Measurements from ENCODE around the gene BLMH. TPM values are rescaled to one million over a fixed set of nuclear protein-coding genes. Genes with fewer than 3 reads are reported as not detected.

The BLMH gene
- total RNA-seq, 1 donor from 2014 or later, result 103 TPM

DNA sequence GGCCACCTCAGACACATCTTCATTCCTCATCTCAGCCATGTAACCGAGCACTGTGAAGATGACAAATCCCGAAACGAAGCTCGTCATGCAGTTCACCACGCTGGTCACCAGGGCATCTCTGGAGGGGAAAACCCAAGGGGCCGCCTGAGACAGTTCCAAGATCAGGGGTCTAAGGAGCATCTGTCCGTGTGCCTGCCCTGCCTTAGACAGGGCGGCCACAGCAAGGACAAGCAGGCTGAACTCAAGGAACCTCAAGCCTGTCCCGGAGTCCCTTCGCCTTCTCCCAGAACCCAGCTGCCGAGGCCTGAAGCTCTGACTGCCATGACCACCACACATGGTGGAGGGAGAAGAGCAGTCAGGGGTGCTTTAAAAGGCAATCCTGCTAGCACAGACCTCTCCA, 79.0 kb downstream of the BLMH start:
- H3K36me3 Mint-ChIP-seq (ENCODE audit: unreplicated experiment), result no peaks in the 10 kb centered on the region
- H3K27me3 Mint-ChIP-seq (ENCODE audit: unreplicated experiment), result peaks cover 2% of the 10 kb centered on the region
- H3K9me3 Mint-ChIP-seq (ENCODE audit: unreplicated experiment), result no peaks in the 10 kb centered on the region
- DNase-seq, result no peak
- H3K4me1 Mint-ChIP-seq (ENCODE audit: low read depth, unreplicated experiment), result no peaks in the 10 kb centered on the region
- no peak overlapping the region for H3K27ac Mint-ChIP-seq (ENCODE audit: unreplicated experiment)
- H3K4me3 Mint-ChIP-seq (ENCODE audit: unreplicated experiment), result no peak overlapping the region
- TF ChIP-seq, protein P1, sequence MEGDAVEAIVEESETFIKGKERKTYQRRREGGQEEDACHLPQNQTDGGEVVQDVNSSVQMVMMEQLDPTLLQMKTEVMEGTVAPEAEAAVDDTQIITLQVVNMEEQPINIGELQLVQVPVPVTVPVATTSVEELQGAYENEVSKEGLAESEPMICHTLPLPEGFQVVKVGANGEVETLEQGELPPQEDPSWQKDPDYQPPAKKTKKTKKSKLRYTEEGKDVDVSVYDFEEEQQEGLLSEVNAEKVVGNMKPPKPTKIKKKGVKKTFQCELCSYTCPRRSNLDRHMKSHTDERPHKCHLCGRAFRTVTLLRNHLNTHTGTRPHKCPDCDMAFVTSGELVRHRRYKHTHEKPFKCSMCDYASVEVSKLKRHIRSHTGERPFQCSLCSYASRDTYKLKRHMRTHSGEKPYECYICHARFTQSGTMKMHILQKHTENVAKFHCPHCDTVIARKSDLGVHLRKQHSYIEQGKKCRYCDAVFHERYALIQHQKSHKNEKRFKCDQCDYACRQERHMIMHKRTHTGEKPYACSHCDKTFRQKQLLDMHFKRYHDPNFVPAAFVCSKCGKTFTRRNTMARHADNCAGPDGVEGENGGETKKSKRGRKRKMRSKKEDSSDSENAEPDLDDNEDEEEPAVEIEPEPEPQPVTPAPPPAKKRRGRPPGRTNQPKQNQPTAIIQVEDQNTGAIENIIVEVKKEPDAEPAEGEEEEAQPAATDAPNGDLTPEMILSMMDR (IDR thresholded peaks at IDR 0.05; ENCODE audit: partially characterized antibody, unreplicated experiment), result no peak

DNA sequence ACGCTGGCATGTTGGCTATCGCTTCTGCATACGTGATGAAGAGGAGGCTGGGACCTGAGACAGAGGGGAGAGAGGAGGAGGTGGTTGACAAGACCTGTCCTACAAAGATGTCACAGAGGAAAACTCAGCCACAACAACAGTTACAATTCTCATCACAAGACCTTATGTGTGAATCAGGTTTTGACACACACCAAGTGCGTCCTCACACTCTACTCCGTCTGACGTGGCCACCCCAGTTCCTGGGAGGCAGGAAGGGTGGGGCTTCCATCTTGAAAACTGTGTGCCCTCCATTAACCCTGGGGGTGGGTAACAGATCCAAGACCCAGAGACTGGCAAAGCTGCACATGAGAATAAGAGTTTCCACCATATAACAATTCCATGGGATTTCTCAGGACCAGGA, 80.4 kb downstream of the BLMH start:
- H3K27ac Mint-ChIP-seq (ENCODE audit: unreplicated experiment), result no peak overlapping the region
- peaks cover 2% of the 10 kb centered on the region for H3K27me3 Mint-ChIP-seq (ENCODE audit: unreplicated experiment)
- H3K9me3 Mint-ChIP-seq (ENCODE audit: unreplicated experiment), result no peaks in the 10 kb centered on the region

DNA sequence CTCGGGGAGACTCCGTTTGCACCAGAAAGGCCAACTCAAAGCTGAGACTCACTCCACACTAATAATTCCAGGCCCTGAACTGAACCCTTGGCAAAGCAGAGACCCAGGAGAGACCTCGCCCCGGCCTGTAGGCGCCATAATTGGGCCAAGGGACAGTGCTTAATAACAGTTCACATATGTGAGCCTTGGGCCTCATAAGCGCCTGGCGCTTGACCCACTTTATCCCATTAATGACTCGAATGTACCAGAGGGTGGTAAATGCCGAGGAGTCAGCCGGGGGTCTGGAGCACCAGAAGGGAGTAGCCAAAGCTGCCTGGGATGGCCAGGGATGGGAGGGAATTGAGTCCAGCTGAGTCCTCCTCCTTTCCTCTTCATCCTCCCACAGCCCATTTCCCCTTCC, 80.8 kb downstream of the BLMH start:
- Mint-ChIP-seq H3K9me3 (ENCODE audit: unreplicated experiment) (no peaks in the 10 kb centered on the region), H3K4me1 (ENCODE audit: low read depth, unreplicated experiment) (no peaks in the 10 kb centered on the region), H3K36me3 (ENCODE audit: unreplicated experiment) (no peaks in the 10 kb centered on the region), H3K4me3 (ENCODE audit: unreplicated experiment) (no peak overlapping the region), H3K27me3 (ENCODE audit: unreplicated experiment) (peaks cover 2% of the 10 kb centered on the region), H3K27ac (ENCODE audit: unreplicated experiment) (no peak overlapping the region)
- no peak for DNase-seq
- TF ChIP-seq, protein P1 (IDR thresholded peaks at IDR 0.05; ENCODE audit: partially characterized antibody, unreplicated experiment), result no peak

More for the DNA sequence above, 80.4 kb downstream of the BLMH start:
- TF ChIP-seq, protein P1 (IDR thresholded peaks at IDR 0.05; ENCODE audit: partially characterized antibody, unreplicated experiment), result no peak
- H3K4me1 Mint-ChIP-seq (ENCODE audit: low read depth, unreplicated experiment), result no peaks in the 10 kb centered on the region
- no peaks in the 10 kb centered on the region for H3K36me3 Mint-ChIP-seq (ENCODE audit: unreplicated experiment)
- no peak for DNase-seq
- no peak overlapping the region for H3K4me3 Mint-ChIP-seq (ENCODE audit: unreplicated experiment)

DNA sequence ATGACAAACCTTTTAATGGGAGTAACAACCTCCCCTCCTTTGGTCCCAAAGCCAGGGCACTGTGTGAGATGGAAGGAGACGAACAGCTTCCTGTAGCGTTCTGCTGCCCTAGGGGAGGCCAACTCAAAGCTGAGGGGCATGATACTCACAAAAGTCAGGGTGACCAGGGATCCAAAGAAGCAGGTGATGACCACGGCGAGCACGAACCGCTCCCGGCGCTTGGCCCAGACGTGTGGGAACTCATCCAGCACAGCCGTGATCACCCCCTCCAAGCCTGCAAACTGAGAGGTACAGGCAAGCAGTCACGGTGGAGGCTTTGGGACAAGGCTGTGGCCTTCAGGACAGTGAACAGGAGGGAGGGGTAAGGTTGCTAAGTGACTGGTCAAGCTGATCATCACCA, 81.4 kb downstream of the BLMH start:
- Mint-ChIP-seq H3K9me3 (ENCODE audit: unreplicated experiment) (no peaks in the 10 kb centered on the region), H3K4me1 (ENCODE audit: low read depth, unreplicated experiment) (no peaks in the 10 kb centered on the region), H3K36me3 (ENCODE audit: unreplicated experiment) (no peaks in the 10 kb centered on the region), H3K4me3 (ENCODE audit: unreplicated experiment) (no peak overlapping the region), H3K27me3 (ENCODE audit: unreplicated experiment) (peaks cover 2% of the 10 kb centered on the region), H3K27ac (ENCODE audit: unreplicated experiment) (no peak overlapping the region)
- TF ChIP-seq, protein P1 (IDR thresholded peaks at IDR 0.05; ENCODE audit: partially characterized antibody, unreplicated experiment), result no peak
- no peak for DNase-seq

DNA sequence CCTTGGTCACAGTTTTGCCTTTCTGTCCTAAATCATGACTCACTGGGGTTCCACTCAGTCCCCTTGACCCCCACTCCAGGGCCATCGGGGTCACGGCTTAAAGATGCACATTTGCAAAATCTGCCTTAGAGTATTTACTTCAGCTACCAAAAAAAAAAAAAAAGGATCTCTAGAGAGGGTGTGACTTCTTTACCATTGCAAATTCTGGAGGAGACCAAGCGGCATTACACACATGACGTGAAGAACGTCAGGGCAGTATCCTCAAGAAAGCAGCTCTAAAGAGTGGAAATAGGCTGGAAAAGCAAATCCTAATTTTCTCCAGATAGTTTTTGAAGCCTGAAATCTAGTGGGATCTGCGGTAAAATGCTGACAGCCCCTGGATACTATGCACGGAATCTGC, 81.8 kb downstream of the BLMH start:
- no peak for DNase-seq
- Mint-ChIP-seq H3K4me3 (ENCODE audit: unreplicated experiment) (no peak overlapping the region), H3K9me3 (ENCODE audit: unreplicated experiment) (no peaks in the 10 kb centered on the region), H3K4me1 (ENCODE audit: low read depth, unreplicated experiment) (no peaks in the 10 kb centered on the region), H3K36me3 (ENCODE audit: unreplicated experiment) (no peaks in the 10 kb centered on the region), H3K27me3 (ENCODE audit: unreplicated experiment) (peaks cover 2% of the 10 kb centered on the region), H3K27ac (ENCODE audit: unreplicated experiment) (no peak overlapping the region)
- TF ChIP-seq, protein P1 (IDR thresholded peaks at IDR 0.05; ENCODE audit: partially characterized antibody, unreplicated experiment), result no peak

Measured in glutamatergic neuron (in vitro differentiated cells).